GM12878 (cell line): ENCODE measurements around the gene POLR3G. TPM values are rescaled to one million over a fixed set of nuclear protein-coding genes. Genes with fewer than 3 reads are reported as not detected.

ENCODE experiments used
- ATAC-seq: fragments of 200-7000 bp; cut with Tn5 transposase; 3 replicates; pipeline ENCODE4 v1.9.1; 2020; ENCODE audit warnings: mild to moderate bottlenecking, moderate library complexity
- BruUV-seq: library from RNA; stranded (reverse); fragments of 400-500 nt; replicated peaks from 2 replicates; lab custom pipeline; 2021; lab: Mats Ljungman, UMichigan
- CTCF ChIA-PET: fragments of 300-600 bp; sonication (Branson Sonifier 250); formaldehyde crosslinking; extraction: SDS; loops from one replicate; lab custom pipeline; 2021; ENCODE audit warnings: inconsistent platforms; lab: Yijun Ruan, JAX
- POLR2A ChIA-PET: fragments of 350-600 bp; formaldehyde crosslinking; extraction: SDS; loops from one replicate; lab custom pipeline; 2021; ENCODE audit warnings: inconsistent platforms; lab: Charles Lee
- RAD21 ChIA-PET: fragments of 300-600 bp; sonication (Branson Sonifier 250); formaldehyde crosslinking; loops from one replicate; lab custom pipeline; 2023; ENCODE audit warnings: antibody characterized with exemption; ENCODE audit not compliant: unreplicated experiment; lab: Charles Lee
- SMC1A ChIA-PET: fragments of 300-600 bp; sonication (Branson Sonifier 250); formaldehyde crosslinking; loops from one replicate; lab custom pipeline; 2023; ENCODE audit not compliant: unreplicated experiment, uncharacterized antibody; lab: Charles Lee
- DNase-seq: peaks from one replicate; pipeline ENCODE4 v3.0.0-alpha.2; 2011; ENCODE audit warnings: low read depth, low spot score
- FAIRE-seq: peaks from 3 replicates; lab custom pipeline; 2011; peaks lifted over from hg19 to GRCh38; lab: Jason Lieb, UNC
- H2AFZ ChIP-seq: 2 replicates; pipeline ENCODE4 v1.6.0; 2011; ENCODE audit warnings: low read depth, low read length, control low read depth; ENCODE audit not compliant: control insufficient read depth
- H3K27ac ChIP-seq: 2 replicates; pipeline ENCODE4 v1.5.1; 2011; ENCODE audit warnings: control low read depth; ENCODE audit not compliant: control insufficient read depth, insufficient read depth
- H3K27me3 ChIP-seq, 2 experiments: replicated peaks in 1 of 2; 2 replicates each; pipeline versions ENCODE4 v1.6.0 to v1.6.1; 2011; ENCODE audit warnings: low read length in 1 of 2; ENCODE audit not compliant: control insufficient read depth in 2 of 2, insufficient read depth in 2 of 2
- H3K36me3 ChIP-seq, 2 experiments: 2 replicates each; pipeline ENCODE4 v1.5.1; 2011; ENCODE audit warnings: low read length in 1 of 2; ENCODE audit not compliant: control insufficient read depth in 2 of 2, insufficient read depth in 2 of 2
- H3K4me1 ChIP-seq: 2 replicates; pipeline ENCODE4 v1.6.1; 2011; ENCODE audit warnings: mild to moderate bottlenecking, low read length, moderate library complexity, mixed read lengths; ENCODE audit not compliant: control insufficient read depth, insufficient read depth
- H3K4me2 ChIP-seq: 2 replicates; pipeline ENCODE4 v1.6.0; 2011; ENCODE audit warnings: control low read depth; ENCODE audit not compliant: control insufficient read depth, insufficient read depth
- H3K4me3 ChIP-seq: fragments of 200-600 bp; sonication (generic); 2 replicates; pipeline ENCODE4 v1.5.1; 2016
- H3K79me2 ChIP-seq: 2 replicates; pipeline ENCODE4 v1.6.0; 2011; ENCODE audit warnings: low read length; ENCODE audit not compliant: control insufficient read depth, insufficient read depth
- H3K9ac ChIP-seq: 2 replicates; pipeline ENCODE4 v1.8.0; 2011; ENCODE audit warnings: low read length, control low read depth, mixed read lengths; ENCODE audit not compliant: control insufficient read depth, insufficient read depth
- H3K9me3 ChIP-seq: replicated peaks from 3 replicates; pipeline ENCODE4 v1.5.1; 2011; ENCODE audit warnings: mild to moderate bottlenecking, low read length; ENCODE audit not compliant: control insufficient read depth, insufficient read depth
- H4K20me1 ChIP-seq: 2 replicates; pipeline ENCODE4 v1.6.0; 2011; ENCODE audit not compliant: control insufficient read depth, insufficient read depth
- ATF7 ChIP-seq: fragments of 450-650 bp; IDR thresholded peaks from 2 replicates; pipeline ENCODE4 v1.6.1; 2016; ENCODE audit warnings: low read depth, mild to moderate bottlenecking
- CBX5 ChIP-seq: sonication (generic); IDR thresholded peaks from 2 replicates; pipeline ENCODE4 v1.6.1; 2016; ENCODE audit warnings: low read depth, moderate library complexity, mild to moderate bottlenecking, inconsistent platforms
- CHD2 ChIP-seq: IDR thresholded peaks from 2 replicates; pipeline ENCODE4 v1.6.1; 2011; ENCODE audit warnings: low read depth, low read length, improper control_type of control experiment, borderline replicate concordance
- KDM1A ChIP-seq: fragments of 200-600 bp; sonication (generic); IDR thresholded peaks from 2 replicates; pipeline ENCODE4 v1.6.1; 2016; ENCODE audit warnings: borderline replicate concordance
- KLF5 ChIP-seq: fragments of 450-650 bp; IDR thresholded peaks from 2 replicates; pipeline ENCODE4 v1.6.1; 2014; ENCODE audit warnings: mild to moderate bottlenecking; ENCODE audit not compliant: partially characterized antibody
- PBX3 ChIP-seq: IDR thresholded peaks from 2 replicates; pipeline ENCODE4 v1.6.1; 2011; ENCODE audit warnings: mild to moderate bottlenecking, low read depth, low read length, moderate library complexity; ENCODE audit not compliant: insufficient replicate concordance
- POU2F2 ChIP-seq: IDR thresholded peaks from 3 replicates; pipeline ENCODE4 v1.6.1; 2011; ENCODE audit warnings: low read depth, mild to moderate bottlenecking, low read length, borderline replicate concordance
- RB1 ChIP-seq: fragments of 450-650 bp; formaldehyde crosslinking; IDR thresholded peaks from 2 replicates; pipeline ENCODE4 v1.6.1; 2017; ENCODE audit warnings: mild to moderate bottlenecking, borderline replicate concordance
- SRF ChIP-seq, 2 experiments: IDR thresholded peaks; 2 replicates each; pipeline ENCODE4 v1.6.1; 2011; ENCODE audit warnings: low read depth in 2 of 2, low read length in 2 of 2, mild to moderate bottlenecking in 1 of 2, moderate library complexity in 1 of 2
- YY1 ChIP-seq: IDR thresholded peaks from 2 replicates; pipeline ENCODE4 v1.6.1; 2011; ENCODE audit warnings: low read depth, mild to moderate bottlenecking, low read length
- ZNF217 ChIP-seq: fragments of 450-650 bp; IDR thresholded peaks from 2 replicates; pipeline ENCODE4 v1.6.1; 2017; ENCODE audit warnings: antibody characterized with exemption, mild to moderate bottlenecking
- ZNF384 ChIP-seq: IDR thresholded peaks from 2 replicates; pipeline ENCODE4 v1.6.1; 2012; ENCODE audit warnings: low read depth, mild to moderate bottlenecking, low read length, improper control_type of control experiment, borderline replicate concordance
- ZNF592 ChIP-seq: fragments of 450-650 bp; IDR thresholded peaks from 2 replicates; pipeline ENCODE4 v1.6.1; 2017; ENCODE audit warnings: mild to moderate bottlenecking, moderate library complexity
- WGBS: methylation state at CpG from one replicate; pipeline ENCODE4 v1.1.6; 2016; ENCODE audit warnings: low lambda C conversion rate; ENCODE audit not compliant: insufficient replicate concordance, insufficient coverage; ENCODE audit errors: missing lambda C conversion rate; 5-methylcytosine and 5-hydroxymethylcytosine counted together
- in situ Hi-C: fragments of 300-500 bp; cut with MboI; formaldehyde crosslinking; loops from 9 replicates; pipeline ENCODE4 v1.14.3; 2018; ENCODE audit warnings: mixed read lengths
- intact Hi-C: fragments of 100-400 bp; cut with micrococcal nuclease; formaldehyde crosslinking; loops from one replicate; pipeline ENCODE4 v1.14.2; 2022; ENCODE audit not compliant: unreplicated experiment
- polyA plus RNA-seq, 11 experiments: library from polyadenylated mRNA; depleted of rRNA in 4 of 11; unstranded in 6 of 11; stranded (reverse) in 5 of 11; fragments of >200 nt; fragmentation: Nextera tagmentation in 4 of 11; fragmentation: Illumina TruSeq in 1 of 11; extraction: Ambion mirVana in 4 of 11; extraction: Trizol in 1 of 11; gene quantifications; 1 replicate in 1 of 11; 2 replicates in 10 of 11; pipeline versions ENCODE4 v1.2.1 to v1.2.3, GENCODE V29; 2011 to 2016; ENCODE audit warnings: inconsistent platforms in 2 of 11, missing spikeins in 2 of 11, low read depth in 1 of 11
- total RNA-seq, 4 experiments: library from RNA; depleted of rRNA in 3 of 4; stranded (reverse); fragments of >200 nt in 3 of 4; fragmentation: Illumina TruSeq in 1 of 4; extraction: Trizol in 1 of 4; gene quantifications; 2 replicates each; pipeline versions ENCODE4 v1.2.1 to v1.2.3, GENCODE V29; 2013 to 2021
- TF ChIP-seq, protein P1 (sequence below): IDR thresholded peaks from 2 replicates; pipeline ENCODE4 v1.6.1; 2012; ENCODE audit warnings: low read length, inconsistent platforms

POLR3G gene
- total and polyA plus RNA-seq, 10 of the 15 experiments (the other 5 are each of a cell fraction or from before 2014, with no cell fraction given): 15.2 to 50.9 (median 27.5) TPM

DNA sequence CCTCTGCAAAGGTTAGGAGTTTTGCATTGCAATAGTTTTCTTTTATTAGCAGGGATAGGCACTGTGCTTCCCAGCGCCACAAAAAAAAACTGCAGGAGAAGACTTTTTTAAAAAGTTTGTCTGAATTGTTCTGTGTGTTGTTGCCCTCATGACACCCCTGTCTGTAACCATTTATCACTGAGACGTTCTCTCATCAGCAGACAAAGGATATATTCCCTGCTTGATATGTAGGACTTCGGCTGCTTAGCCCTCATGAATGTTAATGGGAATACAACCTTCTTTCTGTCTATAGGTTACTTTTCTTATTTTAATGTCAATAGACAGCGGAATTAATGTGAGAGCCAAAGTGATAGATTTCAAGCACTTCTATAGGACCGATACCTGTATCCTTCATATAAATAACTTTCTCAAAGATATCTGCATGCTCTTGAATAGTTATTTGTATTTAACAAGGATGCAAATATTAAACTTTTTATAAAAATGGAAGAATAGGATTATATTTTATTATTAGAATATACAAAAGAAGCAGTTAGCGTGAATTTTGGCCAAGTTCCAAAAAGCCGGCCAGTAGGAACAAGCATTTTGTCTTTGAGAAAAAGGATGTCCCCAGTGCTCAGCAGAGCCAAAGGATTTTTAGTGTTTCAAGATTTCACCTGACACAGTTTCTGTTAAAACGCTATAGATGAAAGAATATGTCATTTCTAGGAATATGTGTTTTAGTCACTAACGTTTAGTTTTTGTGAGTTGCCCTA lies 56.2 kb downstream of the POLR3G start:
- ChIA-PET SMC1A (interaction anchor here (0.6 to 3.7 kb wide), 13 partner anchors 10 to 253 kb away, joined by 3 to 46 read pairs (median 4); no protein-coding TSS in a partner anchor), POLR2A (interaction anchor here (3.4 kb wide), 1 partner anchor 121 kb away, joined by 19 read pairs; the partner anchor contains the start of gene CETN3), RAD21 (interaction anchor here (1.0 to 3.7 kb wide), 8 partner anchors 56 to 1800 kb away, joined by 3 to 43 read pairs (median 4); partner anchors contain the start of genes CETN3, MBLAC2 and POLR3G), CTCF (interaction anchor here (0.6 to 3.8 kb wide), 23 partner anchors 11 to 1791 kb away, joined by 3 to 118 read pairs (median 5); partner anchors contain the start of genes CETN3, MBLAC2 and POLR3G)
- ATAC-seq (no peak), FAIRE-seq (no peak), DNase-seq (no peak)
- H3K27ac ChIP-seq: no peak overlapping the region
- H3K4me2 ChIP-seq: no peak overlapping the region
- WGBS: 55% methylated on average over 9 of the region's 9 CpGs
- H3K79me2 ChIP-seq: peaks cover 37% of the 10 kb centered on the region
- no peaks in the 10 kb centered on the region for H3K36me3 ChIP-seq
- H4K20me1 ChIP-seq: no peaks in the 10 kb centered on the region
- TF ChIP-seq POU2F2 (no peak), ZNF592 (no peak), ZNF217 (no peak), ATF7 (no peak), CBX5 (no peak), ZNF384 (no peak), YY1 (no peak), SRF (IDR thresholded peaks at IDR 0.05; ENCODE audit: low read depth in 2 of 2, low read length in 2 of 2) (no peak), KLF5 (no peak), RB1 (no peak), KDM1A (no peak), CHD2 (no peak), PBX3 (no peak)
- TF ChIP-seq, protein P1, sequence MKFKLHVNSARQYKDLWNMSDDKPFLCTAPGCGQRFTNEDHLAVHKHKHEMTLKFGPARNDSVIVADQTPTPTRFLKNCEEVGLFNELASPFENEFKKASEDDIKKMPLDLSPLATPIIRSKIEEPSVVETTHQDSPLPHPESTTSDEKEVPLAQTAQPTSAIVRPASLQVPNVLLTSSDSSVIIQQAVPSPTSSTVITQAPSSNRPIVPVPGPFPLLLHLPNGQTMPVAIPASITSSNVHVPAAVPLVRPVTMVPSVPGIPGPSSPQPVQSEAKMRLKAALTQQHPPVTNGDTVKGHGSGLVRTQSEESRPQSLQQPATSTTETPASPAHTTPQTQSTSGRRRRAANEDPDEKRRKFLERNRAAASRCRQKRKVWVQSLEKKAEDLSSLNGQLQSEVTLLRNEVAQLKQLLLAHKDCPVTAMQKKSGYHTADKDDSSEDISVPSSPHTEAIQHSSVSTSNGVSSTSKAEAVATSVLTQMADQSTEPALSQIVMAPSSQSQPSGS: no peak
- no peaks in the 10 kb centered on the region for H3K27me3 ChIP-seq
- intact Hi-C loops: loop anchor here (1.0 to 5.0 kb wide), 3 partner anchors 71 to 251 kb away; no protein-coding TSS in a partner anchor
- H3K9me3 ChIP-seq: no peaks in the 10 kb centered on the region
- H3K4me3 ChIP-seq: no peak overlapping the region
- in situ Hi-C loops: loop anchor here (10.0 kb wide), 1 partner anchor 96 kb away; no protein-coding TSS in a partner anchor
- H3K4me1 ChIP-seq: no peaks in the 10 kb centered on the region
- no peak overlapping the region for H3K9ac ChIP-seq
- BruUV-seq: no TSS peak
- no peak overlapping the region for H2AFZ ChIP-seq
